Stimulated activated CD8-positive, alpha-beta memory T cell treated with anti-CD3 and anti-CD28 coated beads, Interleukin-15, amount 100 ng/mL, for 24 hours (primary cell): Measurements from ENCODE around the gene BCKDHB.

ENCODE experiments used
- DNase-seq: peaks from one replicate; pipeline ENCODE4 v3.0.0-alpha.2; 2020; ENCODE audit warnings: low read depth

The BCKDHB gene

GRCh38 chr6:80151635-80152034 lies 45.2 kb downstream of the BCKDHB start:
- no peak for DNase-seq

- no peak for DNase-seq
Observed at GRCh38 chr6:80154160-80154559, 47.7 kb downstream of the BCKDHB start.

- DNase-seq: no peak
Observed at GRCh38 chr6:80156221-80156620, 49.8 kb downstream of the BCKDHB start.

- no peak for DNase-seq
Observed at GRCh38 chr6:80158478-80158989, 52.1 kb downstream of the BCKDHB start.

GRCh38 chr6:80161434-80161833 lies 55.0 kb downstream of the BCKDHB start:
- no peak for DNase-seq

- no peak for DNase-seq
Observed at GRCh38 chr6:80163754-80164187, 57.3 kb downstream of the BCKDHB start.

GRCh38 chr6:80165143-80165542 lies 58.7 kb downstream of the BCKDHB start:
- DNase-seq: no peak

- DNase-seq: no peak
Observed at GRCh38 chr6:80165819-80166218, 59.3 kb downstream of the BCKDHB start.

- DNase-seq: no peak
Observed at GRCh38 chr6:80170433-80170832, 64.0 kb downstream of the BCKDHB start.

- DNase-seq: no peak
Observed at GRCh38 chr6:80173411-80173810, 66.9 kb downstream of the BCKDHB start.

GRCh38 chr6:80174900-80175572 lies 68.6 kb downstream of the BCKDHB start:
- no peak for DNase-seq

- DNase-seq: no peak
Observed at GRCh38 chr6:80179695-80180094, 73.2 kb downstream of the BCKDHB start.

GRCh38 chr6:80181352-80182081 lies 75.0 kb downstream of the BCKDHB start:
- DNase-seq: no peak

GRCh38 chr6:80182308-80182707 lies 75.8 kb downstream of the BCKDHB start:
- no peak for DNase-seq

- DNase-seq: no peak
Observed at GRCh38 chr6:80183019-80183795, 76.7 kb downstream of the BCKDHB start.

GRCh38 chr6:80185492-80185891 lies 79.0 kb downstream of the BCKDHB start:
- DNase-seq: no peak

- no peak for DNase-seq
Observed at GRCh38 chr6:80186082-80186481, 79.6 kb downstream of the BCKDHB start.

- no peak for DNase-seq
Observed at GRCh38 chr6:80196906-80197305, 90.4 kb downstream of the BCKDHB start.

GRCh38 chr6:80197474-80197873 lies 91.0 kb downstream of the BCKDHB start:
- DNase-seq: no peak

- DNase-seq: no peak
Observed at GRCh38 chr6:80197986-80198385, 91.5 kb downstream of the BCKDHB start.

- DNase-seq: no peak
Observed at GRCh38 chr6:80203283-80203682, 96.8 kb downstream of the BCKDHB start.

- no peak for DNase-seq
Observed at GRCh38 chr6:80205404-80205803, 98.9 kb downstream of the BCKDHB start.

GRCh38 chr6:80206758-80207157 lies 100.3 kb downstream of the BCKDHB start:
- no peak for DNase-seq
